WTC11 (cell line): ENCODE data around the gene ITGAX.

Experiments used
- ATF1 ChIP-seq: sonication (generic); formaldehyde crosslinking; IDR thresholded peaks from 2 replicates; pipeline ENCODE4 v1.8.1; 2023; ENCODE audit warnings: mild to moderate bottlenecking, moderate library complexity, missing genetic modification reagents
- CTCF ChIP-seq: fragments of 200-600 bp; IDR thresholded peaks from 2 replicates; pipeline ENCODE4 v1.8.0; 2022; ENCODE audit warnings: antibody characterized with exemption
- NR3C1 ChIP-seq: sonication (generic); formaldehyde crosslinking; conservative IDR thresholded peaks from 2 replicates; pipeline ENCODE4 v1.8.1; 2023; ENCODE audit warnings: low read depth, mild to moderate bottlenecking, missing genetic modification reagents

GRCh38 chr16:31411024-31411844 is 56.3 kb downstream of the ITGAX start:
- no peak for TF ChIP-seq CTCF
- no peak for TF ChIP-seq ATF1
- no peak for TF ChIP-seq NR3C1 (CRISPR knock-in tag)
